ENCODE data around the gene TTLL4.

DNA sequence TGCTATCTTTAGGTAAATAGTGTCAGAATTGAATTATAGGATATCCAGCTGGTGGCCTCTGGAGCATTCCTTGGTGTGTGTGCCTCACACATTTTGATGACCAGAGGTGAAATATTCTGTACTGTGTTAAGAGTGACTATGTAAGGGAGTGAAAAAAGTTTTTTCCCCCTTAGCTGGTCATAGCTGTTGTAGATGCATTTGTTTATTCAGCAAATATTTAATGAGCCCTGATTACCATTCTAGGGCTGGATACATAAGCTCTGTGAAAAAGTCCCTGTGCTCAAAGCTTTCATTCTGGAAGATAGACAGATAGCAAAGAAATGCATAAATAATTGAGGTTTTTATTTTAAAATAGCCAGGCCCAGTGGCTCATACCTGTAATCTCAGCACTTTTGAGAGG is 10.9 kb downstream of the TTLL4 start:
- TF ChIP-seq, protein P1, sequence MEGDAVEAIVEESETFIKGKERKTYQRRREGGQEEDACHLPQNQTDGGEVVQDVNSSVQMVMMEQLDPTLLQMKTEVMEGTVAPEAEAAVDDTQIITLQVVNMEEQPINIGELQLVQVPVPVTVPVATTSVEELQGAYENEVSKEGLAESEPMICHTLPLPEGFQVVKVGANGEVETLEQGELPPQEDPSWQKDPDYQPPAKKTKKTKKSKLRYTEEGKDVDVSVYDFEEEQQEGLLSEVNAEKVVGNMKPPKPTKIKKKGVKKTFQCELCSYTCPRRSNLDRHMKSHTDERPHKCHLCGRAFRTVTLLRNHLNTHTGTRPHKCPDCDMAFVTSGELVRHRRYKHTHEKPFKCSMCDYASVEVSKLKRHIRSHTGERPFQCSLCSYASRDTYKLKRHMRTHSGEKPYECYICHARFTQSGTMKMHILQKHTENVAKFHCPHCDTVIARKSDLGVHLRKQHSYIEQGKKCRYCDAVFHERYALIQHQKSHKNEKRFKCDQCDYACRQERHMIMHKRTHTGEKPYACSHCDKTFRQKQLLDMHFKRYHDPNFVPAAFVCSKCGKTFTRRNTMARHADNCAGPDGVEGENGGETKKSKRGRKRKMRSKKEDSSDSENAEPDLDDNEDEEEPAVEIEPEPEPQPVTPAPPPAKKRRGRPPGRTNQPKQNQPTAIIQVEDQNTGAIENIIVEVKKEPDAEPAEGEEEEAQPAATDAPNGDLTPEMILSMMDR (IDR thresholded peaks at IDR 0.05; ENCODE audit: low read depth, low read length, poor library complexity, severe bottlenecking) = no peak
- TF ChIP-seq EZH2phosphoT487 (IDR thresholded peaks at IDR 0.05; ENCODE audit: borderline replicate concordance, low read length) = no peak
